ENCODE measurements around the gene APBA2.

DNA sequence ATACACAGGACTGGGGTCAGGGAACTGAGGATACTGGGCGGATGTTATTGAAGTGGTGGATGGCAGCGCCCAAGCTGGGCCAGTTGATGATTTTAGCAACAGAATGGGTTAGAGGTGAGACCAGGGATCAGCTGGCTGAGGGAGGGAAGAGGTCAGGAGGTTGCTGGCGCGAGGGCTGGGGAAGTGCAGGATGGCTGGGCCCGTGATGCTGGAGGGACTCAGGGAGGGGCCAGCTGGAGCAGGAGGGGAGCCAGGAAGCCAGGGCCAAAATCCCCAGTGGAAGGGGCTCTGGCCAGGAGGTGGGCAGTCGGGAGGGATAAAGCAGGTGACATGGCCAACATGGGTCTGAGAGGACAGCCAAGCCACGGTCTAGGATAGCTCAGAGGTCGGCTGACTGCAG lies 205.9 kb downstream of the APBA2 start:
- TF ChIP-seq, protein P1, sequence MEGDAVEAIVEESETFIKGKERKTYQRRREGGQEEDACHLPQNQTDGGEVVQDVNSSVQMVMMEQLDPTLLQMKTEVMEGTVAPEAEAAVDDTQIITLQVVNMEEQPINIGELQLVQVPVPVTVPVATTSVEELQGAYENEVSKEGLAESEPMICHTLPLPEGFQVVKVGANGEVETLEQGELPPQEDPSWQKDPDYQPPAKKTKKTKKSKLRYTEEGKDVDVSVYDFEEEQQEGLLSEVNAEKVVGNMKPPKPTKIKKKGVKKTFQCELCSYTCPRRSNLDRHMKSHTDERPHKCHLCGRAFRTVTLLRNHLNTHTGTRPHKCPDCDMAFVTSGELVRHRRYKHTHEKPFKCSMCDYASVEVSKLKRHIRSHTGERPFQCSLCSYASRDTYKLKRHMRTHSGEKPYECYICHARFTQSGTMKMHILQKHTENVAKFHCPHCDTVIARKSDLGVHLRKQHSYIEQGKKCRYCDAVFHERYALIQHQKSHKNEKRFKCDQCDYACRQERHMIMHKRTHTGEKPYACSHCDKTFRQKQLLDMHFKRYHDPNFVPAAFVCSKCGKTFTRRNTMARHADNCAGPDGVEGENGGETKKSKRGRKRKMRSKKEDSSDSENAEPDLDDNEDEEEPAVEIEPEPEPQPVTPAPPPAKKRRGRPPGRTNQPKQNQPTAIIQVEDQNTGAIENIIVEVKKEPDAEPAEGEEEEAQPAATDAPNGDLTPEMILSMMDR (IDR thresholded peaks at IDR 0.05 in 8 of 11, conservative IDR thresholded peaks at IDR 0.05 in 3 of 11), result no peak
- TF ChIP-seq POLR2A (IDR thresholded peaks at IDR 0.05), result no peak
- TF ChIP-seq POLR2AphosphoS5 (IDR thresholded peaks at IDR 0.05), result no peak
